Natural killer cell treated with Interleukin-12 subunit alpha and Interleukin-12 subunit beta and Interleukin-15 and Interleukin-18, amount 100 ng/mL, for 72 hours (primary cell): ENCODE data around the gene ASZ1. TPM values are rescaled to one million over a fixed set of nuclear protein-coding genes. Genes with fewer than 3 reads are reported as not detected.

Source experiments
- total RNA-seq, 2 donors: library from RNA; stranded (reverse); gene quantifications; one replicate each; pipeline ENCODE4 v1.2.3, GENCODE V29; 2022

Gene ASZ1
- total RNA-seq, 2 donors from 2014 or later: not detected

Other genes starting within 250 kb of the ASZ1 start
- not detected for gene WNT2, start 104.4 kb downstream of the ASZ1 start, total RNA-seq
- gene CFTR, start 52.5 kb upstream of the ASZ1 start, total RNA-seq: not detected